Gastroesophageal sphincter (tissue), 3 donors: Measurements from ENCODE around the gene BAZ1A.

Source experiments
- CTCF ChIP-seq, 4 experiments: fragments of 200-600 bp in 2 of 4; fragments of 450-650 bp in 2 of 4; sonication (generic) in 1 of 4; IDR thresholded peaks; one replicate each; pipeline ENCODE4 v1.5.1; 2017 to 2019; ENCODE audit warnings: antibody characterized with exemption in 4 of 4, mild to moderate bottlenecking in 2 of 4, moderate library complexity in 2 of 4
- POLR2A ChIP-seq, 2 donors: fragments of 450-650 bp; IDR thresholded peaks; one replicate each; pipeline ENCODE4 v1.6.1; 2017; ENCODE audit warnings: antibody characterized with exemption in 2 of 2, mild to moderate bottlenecking in 2 of 2, moderate library complexity in 1 of 2

GRCh38 chr14:34824826-34825225, 50.3 kb downstream of the BAZ1A start:
- TF ChIP-seq POLR2A (IDR thresholded peaks at IDR 0.05) = no peak
- TF ChIP-seq CTCF (IDR thresholded peaks at IDR 0.05) = no peak
